Measurements from ENCODE around the gene NEK6.

The NEK6 gene

DNA sequence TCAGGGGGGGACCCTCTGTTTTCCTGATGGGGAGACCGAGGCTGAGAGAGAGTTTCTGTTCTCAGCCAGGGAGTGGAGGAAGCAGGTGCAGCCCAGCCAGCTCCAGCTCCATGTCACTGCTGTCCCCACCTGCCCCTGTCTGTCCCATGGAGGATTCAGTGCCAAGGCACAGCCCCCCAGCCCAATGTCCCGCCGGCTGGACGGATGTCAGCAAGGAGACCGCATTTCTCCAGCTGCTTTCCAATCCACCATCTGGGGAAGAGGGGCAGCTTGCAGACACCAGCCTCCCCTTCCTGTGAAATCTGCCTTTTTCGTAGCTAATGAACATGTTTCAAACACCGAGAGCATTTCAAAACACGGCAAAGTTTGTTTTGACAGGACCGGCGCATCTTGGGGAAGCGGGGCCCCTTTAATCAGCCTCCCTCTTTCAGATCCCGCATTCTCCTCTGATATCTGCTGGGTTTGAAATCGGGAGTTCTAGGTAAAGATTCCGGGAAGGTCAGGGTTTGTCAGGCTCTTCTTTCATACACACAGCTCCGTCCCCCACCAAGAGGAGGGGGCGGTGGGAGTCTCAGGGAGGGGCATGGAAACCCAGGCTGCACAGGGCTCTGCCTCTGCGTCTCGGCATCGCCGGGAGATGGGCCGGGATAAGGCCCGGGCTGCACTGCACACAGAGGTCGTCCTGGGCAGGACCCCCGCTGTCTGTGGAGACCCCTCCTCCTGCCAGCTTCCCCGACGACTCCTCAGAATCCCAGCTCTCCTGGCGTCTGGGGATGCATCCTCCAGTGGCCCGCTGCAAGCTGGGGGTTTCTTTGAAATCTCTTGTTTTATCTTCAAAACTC, 74.8 kb downstream of the NEK6 start:
- Histone ChIP-seq H3K27ac (replicated peaks) (no peak overlapping the region), H3K4me3 (replicated peaks; ENCODE audit: insufficient read depth, low read length) (no peak overlapping the region), H3K27me3 (ENCODE audit: insufficient read depth, poor library complexity, severe bottlenecking) (no peaks in the 10 kb centered on the region)
- DNase-seq (ENCODE audit: low read depth in 1 of 2, low spot score in 1 of 2) = no peak
- TF ChIP-seq GABPA (IDR thresholded peaks at IDR 0.05; ENCODE audit: low read depth) = no peak
- no peak for TF ChIP-seq SPI1 (IDR thresholded peaks at IDR 0.05; ENCODE audit: borderline replicate concordance, low read depth)
- TF ChIP-seq, protein P1, sequence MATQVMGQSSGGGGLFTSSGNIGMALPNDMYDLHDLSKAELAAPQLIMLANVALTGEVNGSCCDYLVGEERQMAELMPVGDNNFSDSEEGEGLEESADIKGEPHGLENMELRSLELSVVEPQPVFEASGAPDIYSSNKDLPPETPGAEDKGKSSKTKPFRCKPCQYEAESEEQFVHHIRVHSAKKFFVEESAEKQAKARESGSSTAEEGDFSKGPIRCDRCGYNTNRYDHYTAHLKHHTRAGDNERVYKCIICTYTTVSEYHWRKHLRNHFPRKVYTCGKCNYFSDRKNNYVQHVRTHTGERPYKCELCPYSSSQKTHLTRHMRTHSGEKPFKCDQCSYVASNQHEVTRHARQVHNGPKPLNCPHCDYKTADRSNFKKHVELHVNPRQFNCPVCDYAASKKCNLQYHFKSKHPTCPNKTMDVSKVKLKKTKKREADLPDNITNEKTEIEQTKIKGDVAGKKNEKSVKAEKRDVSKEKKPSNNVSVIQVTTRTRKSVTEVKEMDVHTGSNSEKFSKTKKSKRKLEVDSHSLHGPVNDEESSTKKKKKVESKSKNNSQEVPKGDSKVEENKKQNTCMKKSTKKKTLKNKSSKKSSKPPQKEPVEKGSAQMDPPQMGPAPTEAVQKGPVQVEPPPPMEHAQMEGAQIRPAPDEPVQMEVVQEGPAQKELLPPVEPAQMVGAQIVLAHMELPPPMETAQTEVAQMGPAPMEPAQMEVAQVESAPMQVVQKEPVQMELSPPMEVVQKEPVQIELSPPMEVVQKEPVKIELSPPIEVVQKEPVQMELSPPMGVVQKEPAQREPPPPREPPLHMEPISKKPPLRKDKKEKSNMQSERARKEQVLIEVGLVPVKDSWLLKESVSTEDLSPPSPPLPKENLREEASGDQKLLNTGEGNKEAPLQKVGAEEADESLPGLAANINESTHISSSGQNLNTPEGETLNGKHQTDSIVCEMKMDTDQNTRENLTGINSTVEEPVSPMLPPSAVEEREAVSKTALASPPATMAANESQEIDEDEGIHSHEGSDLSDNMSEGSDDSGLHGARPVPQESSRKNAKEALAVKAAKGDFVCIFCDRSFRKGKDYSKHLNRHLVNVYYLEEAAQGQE (IDR thresholded peaks at IDR 0.05; ENCODE audit: insufficient replicate concordance, low read depth) = no peak
- TF ChIP-seq, protein P2, sequence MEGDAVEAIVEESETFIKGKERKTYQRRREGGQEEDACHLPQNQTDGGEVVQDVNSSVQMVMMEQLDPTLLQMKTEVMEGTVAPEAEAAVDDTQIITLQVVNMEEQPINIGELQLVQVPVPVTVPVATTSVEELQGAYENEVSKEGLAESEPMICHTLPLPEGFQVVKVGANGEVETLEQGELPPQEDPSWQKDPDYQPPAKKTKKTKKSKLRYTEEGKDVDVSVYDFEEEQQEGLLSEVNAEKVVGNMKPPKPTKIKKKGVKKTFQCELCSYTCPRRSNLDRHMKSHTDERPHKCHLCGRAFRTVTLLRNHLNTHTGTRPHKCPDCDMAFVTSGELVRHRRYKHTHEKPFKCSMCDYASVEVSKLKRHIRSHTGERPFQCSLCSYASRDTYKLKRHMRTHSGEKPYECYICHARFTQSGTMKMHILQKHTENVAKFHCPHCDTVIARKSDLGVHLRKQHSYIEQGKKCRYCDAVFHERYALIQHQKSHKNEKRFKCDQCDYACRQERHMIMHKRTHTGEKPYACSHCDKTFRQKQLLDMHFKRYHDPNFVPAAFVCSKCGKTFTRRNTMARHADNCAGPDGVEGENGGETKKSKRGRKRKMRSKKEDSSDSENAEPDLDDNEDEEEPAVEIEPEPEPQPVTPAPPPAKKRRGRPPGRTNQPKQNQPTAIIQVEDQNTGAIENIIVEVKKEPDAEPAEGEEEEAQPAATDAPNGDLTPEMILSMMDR (IDR thresholded peaks at IDR 0.05; ENCODE audit: insufficient read depth, low read length) = no peak
- no peak for TF ChIP-seq POLR2AphosphoS5 (IDR thresholded peaks at IDR 0.05; ENCODE audit: low read depth)

DNA sequence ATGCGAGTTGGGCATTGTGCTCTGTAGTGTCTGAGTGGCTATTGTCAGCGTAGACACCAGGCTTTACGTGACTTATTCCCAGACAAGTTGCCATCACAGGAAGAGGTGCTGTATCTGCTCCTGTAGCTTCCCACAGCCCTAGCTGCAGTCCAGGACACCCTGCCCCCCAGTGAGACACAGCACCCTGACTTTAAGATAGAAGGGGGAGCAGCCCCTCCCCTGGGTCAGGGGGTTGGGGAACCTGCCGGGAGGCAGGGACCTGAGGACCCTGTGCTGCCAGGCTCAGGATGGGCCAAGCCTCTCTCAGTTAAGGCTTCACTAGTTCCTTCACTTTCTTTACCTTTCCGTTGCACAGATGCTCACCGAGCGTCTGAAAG, 75.4 kb downstream of the NEK6 start:
- Histone ChIP-seq H3K27ac (replicated peaks) (no peak overlapping the region), H3K4me3 (replicated peaks; ENCODE audit: insufficient read depth, low read length) (no peak overlapping the region), H3K27me3 (ENCODE audit: insufficient read depth, poor library complexity, severe bottlenecking) (no peaks in the 10 kb centered on the region)
- TF ChIP-seq, protein P1 (IDR thresholded peaks at IDR 0.05; ENCODE audit: insufficient replicate concordance, low read depth) = no peak
- no peak for TF ChIP-seq SPI1 (IDR thresholded peaks at IDR 0.05; ENCODE audit: borderline replicate concordance, low read depth)
- TF ChIP-seq, protein P2 (IDR thresholded peaks at IDR 0.05; ENCODE audit: insufficient read depth, low read length) = no peak
- TF ChIP-seq POLR2AphosphoS5 (IDR thresholded peaks at IDR 0.05; ENCODE audit: low read depth) = no peak
- TF ChIP-seq GABPA (IDR thresholded peaks at IDR 0.05; ENCODE audit: low read depth) = no peak
- no peak for DNase-seq (ENCODE audit: low read depth in 1 of 2, low spot score in 1 of 2)

DNA sequence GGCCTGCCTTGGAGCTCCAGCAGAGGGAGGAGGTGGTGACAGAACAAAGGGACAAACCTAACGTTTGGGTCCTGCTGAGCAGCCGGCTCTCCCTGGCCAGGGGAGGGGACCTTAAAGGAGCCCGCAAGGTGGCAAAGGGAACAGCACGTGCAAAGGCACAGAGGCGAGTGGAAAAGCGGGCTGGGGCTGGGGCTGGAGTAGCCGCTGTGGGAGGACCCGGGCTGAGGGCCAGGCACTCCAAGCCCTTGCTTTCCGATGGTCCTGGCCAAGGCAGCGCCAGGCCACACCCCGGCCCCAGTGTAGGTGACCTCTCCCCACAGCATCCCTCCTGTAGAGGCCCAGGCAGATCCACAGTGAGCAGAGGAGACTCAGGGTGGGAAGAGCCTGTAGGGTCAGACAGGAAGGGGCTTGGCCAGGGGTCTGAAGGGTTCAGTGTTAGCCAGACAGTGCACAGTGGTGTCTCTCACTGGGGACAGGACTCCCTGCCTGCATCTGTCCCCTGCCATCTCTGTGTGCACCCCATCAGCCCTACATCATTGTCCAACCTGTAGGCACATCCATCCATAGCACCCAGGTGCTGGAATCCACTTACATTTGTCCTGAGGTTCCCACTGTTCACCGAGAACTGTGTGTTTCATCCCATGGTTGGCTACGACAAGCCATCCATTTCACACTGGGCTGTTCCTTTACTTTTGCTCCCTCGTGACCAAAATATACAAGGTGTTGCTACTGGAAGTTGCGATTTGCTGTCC, 77.0 kb downstream of the NEK6 start:
- Histone ChIP-seq H3K4me3 (replicated peaks; ENCODE audit: insufficient read depth, low read length) (no peak overlapping the region), H3K27ac (replicated peaks) (no peak overlapping the region), H3K27me3 (ENCODE audit: insufficient read depth, poor library complexity, severe bottlenecking) (no peaks in the 10 kb centered on the region)
- TF ChIP-seq, protein P1 (IDR thresholded peaks at IDR 0.05; ENCODE audit: insufficient replicate concordance, low read depth) = no peak
- TF ChIP-seq POLR2AphosphoS5 (IDR thresholded peaks at IDR 0.05; ENCODE audit: low read depth) (no peak), SPI1 (IDR thresholded peaks at IDR 0.05; ENCODE audit: borderline replicate concordance, low read depth) (no peak), GABPA (IDR thresholded peaks at IDR 0.05; ENCODE audit: low read depth) (no peak)
- TF ChIP-seq, protein P2 (IDR thresholded peaks at IDR 0.05; ENCODE audit: insufficient read depth, low read length) = no peak
- no peak for DNase-seq (ENCODE audit: low read depth in 1 of 2, low spot score in 1 of 2)
